NCI-H128 (cell line): ENCODE data around the gene PLEKHG3.
"Not testable (repeated sequence)": the region's sequence is repeated elsewhere in the genome, so short reads cannot be mapped to it uniquely, and the experiment has no call there.

Source experiments
- DNase-seq: peaks from one replicate; lab custom pipeline; 2025; ENCODE audit not compliant: unreplicated experiment; lab: John Stamatoyannopoulos, UW

Gene PLEKHG3

GRCh38 chr14:64704143-64704742 lies at the start of gene PLEKHG3:
Gene PLEKHG3, plus strand, starts transcription at chr14:64704424. Its CDS starts 23,208 bp downstream, at chr14:64727632.
- no peak for DNase-seq

- DNase-seq = no peak
These were observed 49.3 kb upstream of the PLEKHG3 start for GRCh38 chr14:64654901-64655300.

DNA sequence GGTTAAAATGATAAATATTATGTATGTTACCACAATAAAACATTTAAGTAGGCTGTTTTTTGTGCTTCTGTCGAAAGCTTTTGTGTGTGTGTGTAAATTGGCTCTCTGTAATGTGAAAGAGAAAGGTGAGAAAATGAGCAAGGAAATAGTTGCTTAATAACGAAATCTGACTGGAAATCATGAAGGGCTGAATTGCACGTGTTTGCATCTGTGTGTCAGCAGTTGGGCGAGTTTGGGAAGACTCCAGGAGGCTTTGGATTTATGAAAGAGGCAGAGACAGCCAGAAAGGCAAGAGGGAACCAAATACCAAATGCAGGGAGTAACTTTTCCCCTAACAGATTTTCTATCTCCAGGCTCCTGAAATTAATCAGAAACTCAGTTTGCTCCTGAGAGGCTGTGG lies 47.2 kb upstream of the PLEKHG3 start:
- no peak for DNase-seq

DNA sequence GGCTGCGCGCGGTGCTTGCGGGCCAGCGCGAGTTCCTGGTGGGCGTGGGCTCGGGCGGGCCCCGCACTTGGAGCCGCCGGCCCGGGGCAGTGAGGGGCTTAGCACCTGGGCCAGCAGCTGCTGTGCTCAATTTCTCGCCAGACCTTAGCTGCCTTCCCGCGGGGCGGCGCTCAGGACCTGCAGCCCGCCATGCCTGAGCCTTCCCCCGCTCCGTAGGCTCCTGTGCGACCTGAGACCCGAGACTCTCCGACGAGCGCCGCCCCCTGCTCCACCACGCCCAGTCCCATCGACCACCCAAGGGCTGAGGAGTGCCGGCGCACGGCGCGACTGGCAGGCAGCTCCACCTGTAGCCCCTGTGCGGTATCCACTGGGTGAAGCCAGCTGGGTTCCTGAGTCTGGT lies 46.0 kb upstream of the PLEKHG3 start:
- DNase-seq = no peak

GRCh38 chr14:64658700-64659264 lies 45.4 kb upstream of the PLEKHG3 start:
- DNase-seq = not testable (repeated sequence)

- no peak for DNase-seq
These were observed 44.9 kb upstream of the PLEKHG3 start for GRCh38 chr14:64659366-64659765.

- DNase-seq = no peak
These were observed 41.0 kb upstream of the PLEKHG3 start for GRCh38 chr14:64663174-64663573.

- no peak for DNase-seq
These were observed 32.6 kb upstream of the PLEKHG3 start for GRCh38 chr14:64671591-64671990.

- DNase-seq = no peak
These were observed 30.9 kb upstream of the PLEKHG3 start for GRCh38 chr14:64673316-64673715.

DNA sequence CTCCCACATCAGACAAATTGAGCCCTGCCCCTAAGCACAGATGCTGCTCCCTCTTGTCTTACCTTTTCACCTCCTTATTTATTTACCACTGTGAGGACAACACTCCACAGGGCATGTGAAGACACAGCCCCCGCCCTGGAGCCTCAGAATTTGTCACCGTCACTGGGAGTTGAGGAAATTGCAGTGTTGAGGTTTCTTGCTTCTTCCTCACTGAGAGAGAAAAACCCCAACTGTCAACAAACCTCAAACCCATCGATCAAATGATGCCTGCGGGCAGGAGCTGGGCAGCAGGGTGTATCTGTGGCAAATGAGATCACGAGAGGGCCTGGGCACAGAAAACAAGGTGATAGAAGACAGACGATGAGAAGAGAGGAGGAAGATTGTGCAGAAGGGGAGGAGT lies 30.5 kb upstream of the PLEKHG3 start:
- no peak for DNase-seq

- no peak for DNase-seq
These were observed 29.4 kb upstream of the PLEKHG3 start for GRCh38 chr14:64674829-64675228.

DNA sequence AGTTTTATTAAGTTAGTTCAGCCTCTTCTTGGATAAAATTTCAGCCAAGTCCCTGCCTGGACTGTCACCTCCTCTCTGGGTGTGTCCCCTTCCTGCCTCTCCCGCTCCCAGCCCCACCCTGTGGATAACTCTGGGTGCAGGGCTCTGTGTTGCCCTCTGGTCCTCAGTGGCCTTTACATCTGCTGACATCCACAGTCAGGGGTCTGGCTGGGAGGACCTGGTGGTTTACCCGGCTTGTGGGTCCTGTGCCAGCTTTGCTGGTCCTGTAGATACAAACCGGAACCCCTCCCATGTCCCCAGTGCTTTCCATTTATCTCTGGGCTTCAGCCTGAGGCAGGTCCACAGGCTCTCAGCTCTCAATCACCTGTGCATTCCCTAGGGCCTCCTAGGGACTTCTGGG lies 28.9 kb upstream of the PLEKHG3 start:
- no peak for DNase-seq

DNA sequence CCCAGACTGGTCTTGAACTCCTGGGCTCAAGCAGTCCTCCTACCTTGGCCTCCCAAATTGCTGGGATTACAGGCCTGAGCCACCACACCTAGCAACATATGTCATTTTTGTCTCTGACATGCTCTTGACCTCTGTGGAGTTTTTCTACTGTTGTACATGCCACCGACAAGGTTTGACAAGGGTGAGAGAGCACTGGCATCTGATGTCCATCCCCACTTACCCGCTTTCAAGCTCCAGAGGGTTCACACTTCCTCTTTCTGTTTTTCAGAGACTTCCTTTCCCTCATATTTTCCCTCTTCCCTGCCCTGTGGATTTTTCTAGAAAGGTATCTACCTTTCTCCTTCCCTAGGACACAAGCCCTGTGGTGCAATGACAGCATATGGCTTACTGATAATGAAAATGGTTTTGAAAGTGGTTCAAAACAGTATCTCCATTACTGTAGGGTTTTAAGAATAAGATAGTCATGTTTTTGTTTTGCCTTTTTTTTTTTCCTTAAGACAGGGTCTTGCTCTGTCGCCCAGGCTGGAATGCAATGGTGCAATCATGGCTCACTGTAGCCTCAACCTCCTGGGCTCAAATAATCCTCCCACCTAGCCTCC lies 27.7 kb upstream of the PLEKHG3 start:
- no peak for DNase-seq

- no peak for DNase-seq
These were observed 24.1 kb upstream of the PLEKHG3 start for GRCh38 chr14:64680013-64680713.

DNA sequence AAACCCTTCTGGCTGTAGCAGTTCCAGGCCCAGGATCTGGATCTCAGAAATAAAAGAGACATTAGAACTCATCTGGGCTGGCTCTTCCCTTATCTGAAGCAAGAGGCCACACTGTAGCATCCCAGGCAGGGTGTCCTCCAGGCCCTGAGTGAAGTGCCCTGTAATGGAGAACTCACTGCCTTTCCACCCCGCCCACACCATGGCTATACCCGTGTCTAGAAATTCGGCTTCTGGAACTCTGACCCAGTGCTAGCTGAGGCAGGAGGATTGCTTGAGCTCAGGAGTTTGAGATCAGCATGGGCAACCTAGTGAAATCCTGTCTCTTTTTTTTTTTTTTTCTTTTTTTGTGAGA lies 23.5 kb upstream of the PLEKHG3 start:
- no peak for DNase-seq

- no peak for DNase-seq
These were observed 22.2 kb upstream of the PLEKHG3 start for GRCh38 chr14:64681796-64682710.

- no peak for DNase-seq
These were observed 21.4 kb upstream of the PLEKHG3 start for GRCh38 chr14:64682843-64683242.

- no peak for DNase-seq
These were observed 21.0 kb upstream of the PLEKHG3 start for GRCh38 chr14:64683264-64683663.

DNA sequence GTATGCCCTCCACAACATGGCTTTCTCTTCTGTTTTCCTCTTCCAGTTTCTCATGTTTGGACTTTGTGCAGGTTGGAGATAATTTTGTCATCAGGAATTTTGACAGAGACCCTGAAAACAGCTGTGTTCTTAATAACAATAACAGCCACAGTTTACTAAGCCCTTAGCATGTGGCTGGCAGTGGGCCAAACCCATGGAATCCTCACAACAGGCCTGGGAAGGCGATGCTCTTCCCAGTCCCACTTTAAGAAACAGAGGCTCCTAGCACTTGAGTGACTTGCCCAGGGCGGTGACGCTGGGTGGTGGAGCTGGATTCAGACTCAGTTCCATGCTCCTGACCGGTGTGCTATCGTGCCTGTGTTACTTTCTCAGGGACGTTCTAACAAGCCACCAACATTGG lies 20.1 kb upstream of the PLEKHG3 start:
- DNase-seq = no peak

DNA sequence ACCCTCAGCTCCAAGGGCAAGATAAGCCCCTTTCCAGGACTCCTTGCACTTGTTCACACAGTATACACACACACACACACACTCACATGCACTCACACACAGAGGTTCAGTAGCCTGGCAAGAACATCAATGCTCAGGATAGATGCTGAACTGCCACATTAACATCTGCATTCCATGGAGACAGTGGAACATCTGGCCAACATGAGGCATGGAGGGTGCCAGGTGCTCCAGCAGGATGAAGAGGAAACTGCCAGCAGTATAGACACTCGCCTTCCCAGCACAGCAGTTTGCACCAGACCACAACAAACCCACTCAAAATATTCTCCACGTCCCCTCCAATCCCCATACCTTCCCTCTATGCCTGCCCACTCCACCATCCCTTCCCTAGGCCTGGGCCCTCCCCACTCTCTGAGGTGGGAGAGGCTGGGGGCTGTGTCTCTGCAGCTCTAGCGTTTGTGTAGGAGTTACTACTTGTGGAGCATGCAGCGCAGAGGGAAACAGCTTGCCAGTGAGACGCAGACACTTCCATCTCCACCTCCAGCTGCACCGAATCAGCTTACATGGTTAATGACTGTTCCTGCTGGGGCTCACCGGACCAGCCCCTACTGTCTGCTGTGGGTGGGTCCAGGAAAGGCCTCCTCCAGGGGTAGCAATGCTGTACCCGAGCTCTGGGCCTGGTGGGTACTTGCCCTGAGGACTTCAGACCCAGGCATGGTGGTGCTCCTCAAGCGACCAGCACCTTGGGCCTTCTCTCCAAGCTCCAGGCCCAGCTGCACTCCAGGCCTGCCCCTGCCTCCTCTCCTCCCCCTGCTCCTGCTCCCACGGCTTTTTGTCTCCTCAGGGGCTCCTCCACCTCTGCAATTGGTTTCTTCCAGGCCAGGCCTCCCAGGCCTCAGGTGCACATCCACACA lies 18.6 kb upstream of the PLEKHG3 start:
- no peak for DNase-seq
